Measurements from ENCODE around the gene SEMA5B.

GRCh38 chr3:123070510-123070909, 42.9 kb upstream of the SEMA5B start:
- TF ChIP-seq EP300 (conservative IDR thresholded peaks at IDR 0.05; ENCODE audit: poor library complexity, severe bottlenecking) (no peak), CTCF (IDR thresholded peaks at IDR 0.05; ENCODE audit: poor library complexity, severe bottlenecking) (no peak), POLR2AphosphoS5 (IDR thresholded peaks at IDR 0.05) (no peak), MXI1 (conservative IDR thresholded peaks at IDR 0.05; ENCODE audit: poor library complexity, severe bottlenecking) (no peak), EZH2 (IDR thresholded peaks at IDR 0.05; ENCODE audit: borderline replicate concordance, insufficient read depth, low read length, poor library complexity, severe bottlenecking) (no peak), REST (IDR thresholded peaks at IDR 0.05; ENCODE audit: borderline replicate concordance) (no peak)
